HG02623 (cell line): ENCODE measurements around the gene FST.

ENCODE experiments used
- ATAC-seq: cut with Tn5 transposase; IDR thresholded peaks from one replicate; pipeline ENCODE4 v1.9.1; 2021; ENCODE audit warnings: moderate library complexity; ENCODE audit not compliant: unreplicated experiment

Gene FST

DNA sequence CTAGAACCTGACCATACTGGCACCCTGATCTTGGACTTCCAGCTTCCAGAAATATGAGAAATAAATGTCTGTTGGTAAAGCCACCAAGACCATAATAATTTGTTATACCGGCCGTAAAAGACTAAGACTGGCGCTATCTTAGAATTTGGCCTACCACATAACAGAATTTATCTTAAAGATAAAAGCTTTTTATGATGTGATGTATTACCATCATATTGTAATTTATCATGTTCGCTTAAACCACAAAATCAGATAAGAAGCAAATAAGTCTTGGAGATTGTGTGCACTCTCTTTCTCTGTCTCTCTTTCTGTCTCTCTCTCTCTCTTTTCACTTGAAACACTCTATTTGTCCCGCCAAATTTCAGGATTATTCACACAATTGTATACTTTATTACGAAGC, 35.6 kb downstream of the FST start:
- ATAC-seq, result no peak

DNA sequence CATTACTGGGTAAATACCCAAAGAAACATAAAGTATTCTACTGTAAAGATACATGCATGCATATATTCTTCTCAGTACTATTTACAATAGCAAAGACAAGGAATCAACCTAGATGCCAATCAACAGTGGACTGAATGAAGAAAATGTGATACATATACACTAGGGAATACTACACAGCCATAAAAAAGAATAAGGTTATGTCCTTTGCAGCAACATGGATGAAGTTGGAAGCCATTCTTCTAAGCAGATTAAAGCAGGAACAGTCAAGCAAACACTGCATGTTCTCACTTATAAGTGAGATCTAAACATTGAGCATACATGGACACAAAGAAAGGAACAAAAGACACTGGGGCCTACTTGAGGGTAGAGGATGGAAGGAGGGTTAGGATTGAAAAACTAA, 40.4 kb downstream of the FST start:
- ATAC-seq, result no peak
